HEK293 (cell line): ENCODE data around the gene GLRA1.

Experiments
- ZFP41 ChIP-seq: fragments of 450-650 bp; formaldehyde crosslinking; IDR thresholded peaks from 2 replicates; pipeline ENCODE4 v1.5.1; 2016; ENCODE audit warnings: missing biosample characterization, missing genetic modification characterization, borderline replicate concordance
- TF ChIP-seq, protein P1 (sequence below): fragments of 450-650 bp; formaldehyde crosslinking; IDR thresholded peaks from 2 replicates; pipeline ENCODE4 v1.5.1; 2016; ENCODE audit warnings: missing biosample characterization, missing genetic modification characterization
- TF ChIP-seq, protein P2 (sequence below): fragments of 450-650 bp; formaldehyde crosslinking; conservative IDR thresholded peaks from 2 replicates; pipeline ENCODE4 v1.5.1; 2016; ENCODE audit warnings: low read depth, missing biosample characterization, missing genetic modification characterization

DNA sequence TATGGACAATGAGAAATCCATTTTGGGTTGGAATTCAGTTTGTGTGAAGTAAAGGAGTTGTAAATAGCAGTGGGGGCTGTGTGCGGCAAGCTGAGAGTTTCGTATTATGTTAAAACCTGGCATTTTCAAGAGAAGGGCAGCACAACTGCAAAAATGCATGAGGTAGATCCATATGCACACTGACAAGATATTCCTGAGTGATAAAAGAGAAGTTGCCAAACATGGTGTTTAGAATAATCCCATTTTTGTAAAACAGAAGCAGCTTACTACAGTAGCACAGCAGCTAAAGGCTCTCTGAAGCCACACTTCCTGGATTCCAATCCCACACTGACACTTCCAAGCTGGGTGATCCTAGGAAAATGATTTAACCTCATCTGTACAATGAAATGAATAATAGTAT, 11.2 kb downstream of the GLRA1 start:
- TF ChIP-seq, protein P1, sequence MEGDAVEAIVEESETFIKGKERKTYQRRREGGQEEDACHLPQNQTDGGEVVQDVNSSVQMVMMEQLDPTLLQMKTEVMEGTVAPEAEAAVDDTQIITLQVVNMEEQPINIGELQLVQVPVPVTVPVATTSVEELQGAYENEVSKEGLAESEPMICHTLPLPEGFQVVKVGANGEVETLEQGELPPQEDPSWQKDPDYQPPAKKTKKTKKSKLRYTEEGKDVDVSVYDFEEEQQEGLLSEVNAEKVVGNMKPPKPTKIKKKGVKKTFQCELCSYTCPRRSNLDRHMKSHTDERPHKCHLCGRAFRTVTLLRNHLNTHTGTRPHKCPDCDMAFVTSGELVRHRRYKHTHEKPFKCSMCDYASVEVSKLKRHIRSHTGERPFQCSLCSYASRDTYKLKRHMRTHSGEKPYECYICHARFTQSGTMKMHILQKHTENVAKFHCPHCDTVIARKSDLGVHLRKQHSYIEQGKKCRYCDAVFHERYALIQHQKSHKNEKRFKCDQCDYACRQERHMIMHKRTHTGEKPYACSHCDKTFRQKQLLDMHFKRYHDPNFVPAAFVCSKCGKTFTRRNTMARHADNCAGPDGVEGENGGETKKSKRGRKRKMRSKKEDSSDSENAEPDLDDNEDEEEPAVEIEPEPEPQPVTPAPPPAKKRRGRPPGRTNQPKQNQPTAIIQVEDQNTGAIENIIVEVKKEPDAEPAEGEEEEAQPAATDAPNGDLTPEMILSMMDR (tag by site-specific recombination) = no peak
- TF ChIP-seq, protein P2, sequence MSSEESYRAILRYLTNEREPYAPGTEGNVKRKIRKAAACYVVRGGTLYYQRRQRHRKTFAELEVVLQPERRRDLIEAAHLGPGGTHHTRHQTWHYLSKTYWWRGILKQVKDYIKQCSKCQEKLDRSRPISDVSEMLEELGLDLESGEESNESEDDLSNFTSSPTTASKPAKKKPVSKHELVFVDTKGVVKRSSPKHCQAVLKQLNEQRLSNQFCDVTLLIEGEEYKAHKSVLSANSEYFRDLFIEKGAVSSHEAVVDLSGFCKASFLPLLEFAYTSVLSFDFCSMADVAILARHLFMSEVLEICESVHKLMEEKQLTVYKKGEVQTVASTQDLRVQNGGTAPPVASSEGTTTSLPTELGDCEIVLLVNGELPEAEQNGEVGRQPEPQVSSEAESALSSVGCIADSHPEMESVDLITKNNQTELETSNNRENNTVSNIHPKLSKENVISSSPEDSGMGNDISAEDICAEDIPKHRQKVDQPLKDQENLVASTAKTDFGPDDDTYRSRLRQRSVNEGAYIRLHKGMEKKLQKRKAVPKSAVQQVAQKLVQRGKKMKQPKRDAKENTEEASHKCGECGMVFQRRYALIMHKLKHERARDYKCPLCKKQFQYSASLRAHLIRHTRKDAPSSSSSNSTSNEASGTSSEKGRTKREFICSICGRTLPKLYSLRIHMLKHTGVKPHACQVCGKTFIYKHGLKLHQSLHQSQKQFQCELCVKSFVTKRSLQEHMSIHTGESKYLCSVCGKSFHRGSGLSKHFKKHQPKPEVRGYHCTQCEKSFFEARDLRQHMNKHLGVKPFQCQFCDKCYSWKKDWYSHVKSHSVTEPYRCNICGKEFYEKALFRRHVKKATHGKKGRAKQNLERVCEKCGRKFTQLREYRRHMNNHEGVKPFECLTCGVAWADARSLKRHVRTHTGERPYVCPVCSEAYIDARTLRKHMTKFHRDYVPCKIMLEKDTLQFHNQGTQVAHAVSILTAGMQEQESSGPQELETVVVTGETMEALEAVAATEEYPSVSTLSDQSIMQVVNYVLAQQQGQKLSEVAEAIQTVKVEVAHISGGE (tag by site-specific recombination) = no peak
- TF ChIP-seq ZFP41 (tag by site-specific recombination) = no peak
